AG09309 (cell line): ENCODE data around the gene DIS3L2.
"Not testable (repeated sequence)": the region's sequence is repeated elsewhere in the genome, so short reads cannot be mapped to it uniquely, and the experiment has no call there.

ENCODE experiments used
- DNase-seq: peaks from one replicate; pipeline ENCODE4 v3.0.0-alpha.2; 2010; ENCODE audit warnings: low read depth
- H3K4me3 ChIP-seq: 2 replicates; pipeline ENCODE4 v1.5.1; 2011; ENCODE audit warnings: mild to moderate bottlenecking, low read depth, low read length, moderate library complexity; ENCODE audit not compliant: control insufficient read depth
- TF ChIP-seq, protein P1 (sequence below): IDR thresholded peaks from 2 replicates; pipeline ENCODE4 v1.5.1; 2011; ENCODE audit warnings: mild to moderate bottlenecking, low read depth, low read length, inconsistent platforms; ENCODE audit not compliant: insufficient read depth, control insufficient read depth; ENCODE audit errors: missing control alignments

Gene DIS3L2

DNA sequence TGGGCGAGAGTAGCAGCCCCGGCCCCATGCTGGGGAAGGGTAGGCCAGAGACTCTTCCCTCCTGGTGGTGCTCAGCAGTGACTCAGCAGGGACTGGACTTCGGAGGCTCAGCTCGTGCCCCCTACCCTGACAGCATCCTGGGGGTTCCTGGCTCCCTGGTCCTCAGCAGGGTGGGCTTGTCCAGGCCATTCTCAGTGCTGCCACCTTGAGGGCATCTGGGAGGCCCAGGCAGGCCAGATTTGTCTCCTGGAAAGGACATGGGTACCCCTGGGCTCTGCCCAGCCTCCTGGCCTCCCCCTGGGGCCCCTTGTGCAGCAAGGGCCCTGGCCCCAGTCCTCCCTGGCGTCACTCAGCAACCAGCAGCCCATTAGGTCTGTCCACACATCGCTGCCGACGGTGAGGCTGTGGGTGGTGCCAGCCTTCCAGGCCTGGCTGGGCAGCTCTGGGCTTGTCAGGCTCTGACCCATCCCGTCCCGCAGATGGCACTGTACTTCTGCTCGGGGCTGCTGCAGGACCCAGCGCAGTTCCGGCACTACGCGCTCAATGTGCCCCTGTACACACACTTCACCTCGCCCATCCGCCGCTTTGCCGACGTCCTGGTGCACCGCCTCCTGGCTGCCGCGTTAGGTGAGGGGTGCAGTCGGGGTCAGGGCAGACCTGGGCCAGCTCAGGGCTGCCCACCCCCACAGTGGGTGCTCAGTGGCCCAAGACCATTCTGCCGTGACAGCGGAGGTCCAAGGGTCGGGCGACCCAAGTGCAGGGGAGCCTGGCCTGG, 372.0 kb downstream of the DIS3L2 start:
- TF ChIP-seq, protein P1, sequence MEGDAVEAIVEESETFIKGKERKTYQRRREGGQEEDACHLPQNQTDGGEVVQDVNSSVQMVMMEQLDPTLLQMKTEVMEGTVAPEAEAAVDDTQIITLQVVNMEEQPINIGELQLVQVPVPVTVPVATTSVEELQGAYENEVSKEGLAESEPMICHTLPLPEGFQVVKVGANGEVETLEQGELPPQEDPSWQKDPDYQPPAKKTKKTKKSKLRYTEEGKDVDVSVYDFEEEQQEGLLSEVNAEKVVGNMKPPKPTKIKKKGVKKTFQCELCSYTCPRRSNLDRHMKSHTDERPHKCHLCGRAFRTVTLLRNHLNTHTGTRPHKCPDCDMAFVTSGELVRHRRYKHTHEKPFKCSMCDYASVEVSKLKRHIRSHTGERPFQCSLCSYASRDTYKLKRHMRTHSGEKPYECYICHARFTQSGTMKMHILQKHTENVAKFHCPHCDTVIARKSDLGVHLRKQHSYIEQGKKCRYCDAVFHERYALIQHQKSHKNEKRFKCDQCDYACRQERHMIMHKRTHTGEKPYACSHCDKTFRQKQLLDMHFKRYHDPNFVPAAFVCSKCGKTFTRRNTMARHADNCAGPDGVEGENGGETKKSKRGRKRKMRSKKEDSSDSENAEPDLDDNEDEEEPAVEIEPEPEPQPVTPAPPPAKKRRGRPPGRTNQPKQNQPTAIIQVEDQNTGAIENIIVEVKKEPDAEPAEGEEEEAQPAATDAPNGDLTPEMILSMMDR = peak; percentile 61
- H3K4me3 ChIP-seq = no peak overlapping the region
- no peak for DNase-seq

DNA sequence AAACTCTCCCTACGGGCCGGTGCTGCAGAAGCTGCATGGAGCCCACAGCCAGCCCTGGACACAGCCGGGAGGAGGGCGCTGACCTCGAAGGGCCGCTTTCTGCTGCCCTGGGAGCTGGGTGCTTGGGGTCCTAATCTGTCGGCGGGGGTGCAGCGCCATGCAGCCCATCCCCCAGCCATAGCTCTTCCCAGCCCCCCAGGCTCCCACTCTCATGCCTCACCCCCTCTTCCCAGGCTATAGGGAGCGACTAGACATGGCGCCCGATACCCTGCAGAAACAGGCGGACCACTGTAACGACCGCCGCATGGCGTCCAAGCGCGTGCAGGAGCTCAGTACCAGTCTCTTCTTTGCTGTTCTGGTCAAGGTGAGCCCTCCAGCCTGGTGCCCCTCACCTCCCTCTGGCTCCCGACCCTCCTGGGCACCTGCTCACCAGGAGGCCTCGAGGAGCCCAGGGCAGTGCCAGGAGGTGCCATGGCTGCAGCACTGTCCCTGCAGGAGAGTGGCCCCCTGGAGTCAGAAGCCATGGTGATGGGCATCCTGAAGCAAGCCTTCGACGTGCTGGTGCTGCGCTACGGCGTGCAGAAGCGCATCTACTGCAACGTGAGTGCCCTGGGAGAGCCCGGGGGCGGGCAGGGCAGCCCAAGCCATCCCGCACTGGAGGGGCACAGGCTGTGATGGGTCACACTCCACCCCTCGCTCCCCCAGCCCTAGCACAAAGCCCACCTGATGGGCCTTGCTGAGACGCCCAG, 372.8 kb downstream of the DIS3L2 start:
- not testable (repeated sequence) for DNase-seq, H3K4me3 ChIP-seq

DNA sequence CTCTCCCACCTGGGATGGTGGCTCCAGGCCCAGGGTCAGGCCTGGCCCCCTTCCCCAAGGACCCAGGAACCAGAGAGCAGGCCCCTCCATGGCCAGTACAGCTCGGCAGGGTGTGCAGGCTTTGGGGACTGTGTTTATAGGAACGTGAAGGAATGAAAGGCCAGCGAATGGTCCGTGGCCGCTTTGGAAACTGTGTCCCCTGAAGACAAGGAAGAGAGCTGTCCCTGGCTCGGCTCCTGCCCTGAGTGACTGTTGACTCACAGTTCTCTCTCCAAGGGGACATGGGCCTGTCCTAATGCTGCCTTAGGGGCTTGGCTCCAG, 373.3 kb downstream of the DIS3L2 start:
- not testable (repeated sequence) for H3K4me3 ChIP-seq, DNase-seq

DNA sequence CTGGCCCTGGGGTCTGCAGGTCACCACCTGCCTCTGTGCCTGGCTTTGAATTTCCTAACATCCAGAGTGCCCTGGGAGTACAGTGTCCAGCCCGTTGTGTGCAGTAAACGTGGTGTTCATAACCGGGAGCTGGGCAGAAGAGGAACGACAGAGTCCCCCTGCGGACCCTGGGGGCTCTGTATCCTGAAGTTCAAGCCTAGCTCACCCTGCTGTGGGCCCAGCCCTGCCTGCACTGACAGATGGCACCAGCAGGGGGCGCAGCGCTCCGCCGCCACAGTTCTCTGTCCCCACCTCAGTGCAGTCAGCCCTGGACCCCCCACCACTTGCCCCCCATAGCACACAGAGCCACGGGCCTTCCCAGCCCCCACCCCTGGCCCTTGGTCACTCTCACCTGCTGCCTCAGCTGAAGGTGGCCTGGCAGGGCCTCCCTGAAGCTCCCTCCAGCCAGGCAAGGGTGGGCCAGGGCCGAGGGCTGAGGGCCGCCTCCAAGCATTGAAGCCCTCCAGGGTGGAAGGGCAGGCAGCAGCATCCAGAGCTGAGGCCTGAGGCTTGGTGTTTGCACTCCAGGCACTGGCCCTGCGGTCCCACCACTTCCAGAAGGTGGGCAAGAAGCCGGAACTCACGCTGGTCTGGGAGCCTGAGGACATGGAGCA, 373.8 kb downstream of the DIS3L2 start:
- TF ChIP-seq, protein P1 = peak; percentile 58
- not testable (repeated sequence) for H3K4me3 ChIP-seq, DNase-seq

DNA sequence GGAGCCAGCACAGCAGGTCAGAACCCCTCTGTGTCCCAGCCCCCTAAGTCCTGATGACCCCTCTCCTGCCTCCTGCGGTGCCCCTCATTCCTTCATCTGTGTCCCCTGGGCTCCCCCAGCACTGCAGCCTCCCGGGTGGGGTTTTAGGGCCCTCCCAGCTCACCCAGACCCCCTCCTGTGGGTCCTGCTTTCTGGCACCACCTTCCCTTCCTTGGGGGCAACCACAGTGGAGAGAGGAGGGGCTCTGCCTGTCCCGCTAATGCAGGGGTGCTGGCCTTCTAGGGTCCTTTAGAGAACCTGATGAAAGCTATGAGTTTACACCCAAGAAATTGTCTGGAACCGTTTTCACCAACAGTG, 374.3 kb downstream of the DIS3L2 start:
- H3K4me3 ChIP-seq = no peak overlapping the region

DNA sequence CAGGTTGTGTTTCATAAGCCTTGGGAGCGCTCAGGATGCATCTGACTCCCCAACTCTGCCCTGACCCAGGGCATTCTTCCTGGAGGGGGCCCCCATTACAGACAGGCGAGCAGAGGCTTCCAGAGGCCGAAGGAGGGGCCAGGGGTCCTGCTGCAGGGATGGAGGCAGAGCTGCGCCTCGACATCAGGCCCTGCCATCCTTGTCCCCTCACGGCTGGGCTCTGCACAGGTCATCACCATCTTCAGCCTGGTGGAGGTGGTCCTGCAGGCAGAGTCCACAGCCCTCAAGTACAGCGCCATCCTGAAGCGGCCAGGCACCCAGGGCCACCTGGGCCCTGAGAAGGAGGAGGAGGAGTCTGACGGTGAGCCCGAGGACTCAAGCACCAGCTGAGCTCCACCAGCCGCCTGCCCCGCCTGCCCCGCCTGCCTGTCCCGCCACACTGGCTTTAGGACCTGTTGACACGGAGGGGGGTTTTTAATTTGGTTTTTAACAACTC, 374.8 kb downstream of the DIS3L2 start:
- DNase-seq = no peak
- H3K4me3 ChIP-seq = no peak overlapping the region
- TF ChIP-seq, protein P1 = no peak

More for the DNA sequence above, 374.3 kb downstream of the DIS3L2 start:
- DNase-seq = no peak
- TF ChIP-seq, protein P1 = no peak

DNA sequence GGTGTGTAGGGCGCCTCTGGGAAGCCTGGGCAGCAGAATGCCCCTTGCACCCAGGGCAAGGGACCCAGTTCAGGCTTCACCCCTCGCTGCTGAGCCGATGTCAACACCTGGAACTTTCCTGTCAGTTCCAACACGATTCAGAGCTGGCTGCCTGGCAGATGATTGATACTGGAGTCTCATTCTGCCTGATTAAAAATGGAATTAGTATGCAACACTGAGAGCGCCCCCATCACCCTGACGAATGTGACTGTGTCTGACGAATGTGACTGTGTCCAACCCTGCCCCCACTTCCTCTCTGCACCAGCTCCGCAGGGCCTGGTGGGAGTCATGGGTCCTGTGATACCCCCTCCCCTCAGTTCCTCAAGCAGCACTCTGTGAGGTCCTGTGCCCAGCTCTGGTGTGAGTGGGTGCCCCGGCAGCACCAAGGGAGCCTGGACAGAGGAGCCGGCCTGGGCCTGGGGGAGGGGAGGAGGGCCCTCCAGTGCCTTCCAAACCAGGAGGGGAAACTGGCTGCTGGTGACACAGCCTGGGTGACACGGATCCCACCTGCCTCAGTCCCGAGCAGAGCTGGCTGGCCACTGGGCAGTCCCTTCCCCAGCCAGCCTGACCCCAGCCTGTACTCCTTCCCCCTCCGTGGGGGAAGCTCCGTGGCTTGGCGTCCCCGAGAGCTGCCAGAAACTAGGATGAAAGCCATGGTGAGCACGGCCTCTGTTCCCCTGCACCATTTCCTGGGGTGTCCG, 375.6 kb downstream of the DIS3L2 start:
- DNase-seq = no peak
- TF ChIP-seq, protein P1 = no peak
- no peak overlapping the region for H3K4me3 ChIP-seq

DNA sequence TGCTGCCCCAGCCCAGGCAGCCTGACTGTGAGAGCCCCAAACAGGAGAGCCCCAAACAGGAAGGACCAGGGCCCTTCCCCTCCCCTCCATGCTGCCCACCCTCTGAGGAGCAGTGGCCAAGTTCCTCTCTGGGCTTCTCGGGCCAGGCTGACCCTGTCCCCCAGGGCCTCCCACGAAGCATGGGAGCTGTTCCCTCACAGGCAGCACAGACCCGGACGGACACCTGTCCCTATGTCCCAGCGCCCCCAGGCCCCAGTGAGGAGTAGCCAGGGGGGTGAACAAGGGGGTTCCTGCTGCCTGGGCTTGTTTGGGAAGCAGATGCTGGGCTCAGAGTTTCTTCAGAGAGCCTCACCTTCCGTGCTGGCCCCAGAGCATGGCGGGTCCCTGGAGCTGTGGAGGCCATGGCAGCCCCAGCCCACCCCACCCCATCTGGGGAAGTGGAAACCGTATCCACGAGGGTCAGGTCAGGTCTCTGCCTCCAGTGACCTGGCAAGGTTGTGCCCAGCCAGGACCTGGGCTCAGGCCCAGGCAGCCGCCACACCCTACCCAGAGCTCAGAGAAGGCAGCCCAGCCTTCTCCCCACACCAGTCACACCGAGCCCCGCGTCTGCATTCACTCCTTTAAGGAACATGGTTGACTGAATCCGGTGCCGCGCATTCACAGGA, 376.7 kb downstream of the DIS3L2 start:
- DNase-seq, H3K4me3 ChIP-seq: not testable (repeated sequence)
